HEK293 (cell line): ENCODE data around the gene CSF1.

Source experiments
- CTCF ChIP-seq: fragments of 450-650 bp; formaldehyde crosslinking; IDR thresholded peaks from 2 replicates; pipeline ENCODE4 v1.5.1; 2016; ENCODE audit warnings: missing biosample characterization, missing genetic modification characterization
- ZNF843 ChIP-seq: fragments of 450-650 bp; formaldehyde crosslinking; IDR thresholded peaks from 2 replicates; pipeline ENCODE4 v1.5.1; 2016; ENCODE audit warnings: missing biosample characterization, missing genetic modification characterization

GRCh38 chr1:109929170-109929569 lies 18.5 kb downstream of the CSF1 start:
- TF ChIP-seq ZNF843 (tag by site-specific recombination), result no peak
- TF ChIP-seq CTCF, result no peak
